ENCODE results near the gene EFNA3. TPM values are rescaled to one million over a fixed set of nuclear protein-coding genes. Genes with fewer than 3 reads are reported as not detected.
A peak's percentile ranks its signal among the peaks of the same experiment; 100 is the strongest.

EFNA3 gene
- total and polyA plus RNA-seq, 9 of the 15 experiments (the other 6 are each of a cell fraction or from before 2014, with no cell fraction given) = 0.59 to 7.9 (median 4.7) TPM

DNA sequence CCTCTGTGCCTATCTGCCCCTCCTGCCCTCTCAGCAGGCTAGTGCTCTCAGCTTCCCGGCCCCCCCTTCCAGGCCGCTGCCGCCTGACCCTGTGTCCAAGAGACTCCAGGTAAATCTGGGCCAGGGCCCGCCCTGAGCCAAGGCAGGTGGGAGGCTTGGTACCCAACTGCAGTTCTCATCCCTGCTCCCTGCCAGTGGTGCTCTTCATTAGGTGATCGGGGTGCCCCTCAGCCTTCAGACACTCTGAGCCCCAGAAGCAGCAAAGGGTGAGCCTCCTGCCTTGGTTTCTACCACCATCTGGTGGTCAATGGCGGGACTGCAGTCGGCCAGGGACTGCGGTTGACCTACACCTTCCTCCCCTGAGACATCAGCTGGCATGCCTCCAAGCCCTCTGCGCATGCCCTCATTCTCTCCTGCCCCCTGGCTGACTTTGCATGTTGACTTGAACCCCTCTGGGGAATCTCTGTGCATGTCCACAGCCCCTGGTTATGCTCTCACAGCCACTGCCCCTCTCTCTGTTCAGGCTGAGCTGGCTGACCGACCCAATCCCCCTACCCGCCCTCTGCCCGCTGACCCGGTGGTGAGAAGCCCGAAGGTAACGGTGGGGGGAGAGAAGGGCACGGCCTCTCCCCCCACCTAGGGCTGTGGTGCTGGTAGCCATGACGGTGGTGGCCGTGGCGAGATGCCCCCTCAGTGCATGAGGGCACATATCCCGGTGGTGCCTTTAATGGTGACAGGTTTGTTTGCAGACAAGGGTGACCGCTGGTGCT is 17.1 kb upstream of the EFNA3 start:
- peak; percentile 71 for ATAC-seq
- BruUV-seq (replicated peaks) = no TSS peak
- in situ Hi-C loops (cut with MboI) (loop anchor here (5.0 kb wide), 1 partner anchor 104 kb away; the partner anchor contains the start of gene PBXIP1), intact Hi-C loops (cut with micrococcal nuclease) (loop anchor here (1.0 to 5.0 kb wide), 5 partner anchors 16 to 503 kb away; partner anchors contain the start of genes CKS1B, SHC1 and UBE2Q1)
- Histone ChIP-seq H4K20me1 (replicated peaks; ENCODE audit: control insufficient read depth, insufficient read depth, low read length) (no peaks in the 10 kb centered on the region; the same call in 1 of the 2 replicates), H3K4me2 (ENCODE audit: insufficient read depth, low read length) (no peak overlapping the region), H3K9me1 (ENCODE audit: control insufficient read depth, insufficient read depth, low read length) (peaks cover 7% of the 10 kb centered on the region), H3K9ac (ENCODE audit: insufficient read depth in 1 of 2, low read depth in 2 of 2, low read length in 2 of 2) (peak overlapping the region in 1 of 2 experiments; percentile 8; a peak in 1 of 4 replicates), H3K9me3 (replicated peaks; ENCODE audit: control insufficient read depth, insufficient read depth, low read depth, low read length) (no peaks in the 10 kb centered on the region), H3K27me3 (ENCODE audit: control insufficient read depth in 2 of 2, insufficient read depth in 2 of 2, low read length in 2 of 2) (no peaks in the 10 kb centered on the region), H3K36me3 (ENCODE audit: control insufficient read depth, insufficient read depth, low read length) (peaks cover 41% of the 10 kb centered on the region; the same call in 2 of the 3 replicates), H3K4me1 (replicated peaks in 1 of 2; ENCODE audit: control insufficient read depth in 2 of 2, insufficient read depth in 2 of 2, low read length in 2 of 2) (peaks cover 25 to 55% of the 10 kb centered on the region in 2 experiments), H2AFZ (ENCODE audit: low read depth, low read length) (no peak overlapping the region), H3K4me3 (no peak overlapping the region), H3K27ac (ENCODE audit: extremely low read depth, low read depth, low read length) (no peak overlapping the region), H3K79me2 (ENCODE audit: control insufficient read depth, insufficient read depth, low read length) (peaks cover 9% of the 10 kb centered on the region; the same call in 2 of the 3 replicates)
- DNase-seq (ENCODE audit: extremely low read depth in 1 of 4, low spot score in 3 of 4) = peak; percentile 77 to 93 (median 84)
- 50% methylated on average over 20 of the region's 21 CpGs for WGBS (ENCODE audit: insufficient coverage, low coverage, missing lambda C conversion rate)
- FAIRE-seq = peak; percentile 99
- ChIA-PET CTCF (ENCODE audit: low intra/inter-chr PET ratio) (interaction anchor here (0.6 to 4.0 kb wide), 11 partner anchors 16 to 583 kb away, joined by 3 to 153 read pairs (median 4); partner anchors contain the start of genes EFNA3 and UBE2Q1), POLR2A (interaction anchor here (0.6 to 1.4 kb wide), 6 partner anchors 23 to 883 kb away, joined by 3 to 4 read pairs (median 3); partner anchors contain the start of gene FLAD1)
- TF ChIP-seq DACH1 (IDR thresholded peaks at IDR 0.05; ENCODE audit: partially characterized antibody) (peak; percentile 41), PTTG1 (tag; IDR thresholded peaks at IDR 0.05; ENCODE audit: low read depth) (no peak), ZNF263 (CRISPR knock-in tag; IDR thresholded peaks at IDR 0.05; ENCODE audit: borderline replicate concordance) (peak; percentile 58; the same call in 1 of the 2 replicates), ZNF23 (CRISPR knock-in tag; IDR thresholded peaks at IDR 0.05) (no peak)
- TF ChIP-seq, protein P1, sequence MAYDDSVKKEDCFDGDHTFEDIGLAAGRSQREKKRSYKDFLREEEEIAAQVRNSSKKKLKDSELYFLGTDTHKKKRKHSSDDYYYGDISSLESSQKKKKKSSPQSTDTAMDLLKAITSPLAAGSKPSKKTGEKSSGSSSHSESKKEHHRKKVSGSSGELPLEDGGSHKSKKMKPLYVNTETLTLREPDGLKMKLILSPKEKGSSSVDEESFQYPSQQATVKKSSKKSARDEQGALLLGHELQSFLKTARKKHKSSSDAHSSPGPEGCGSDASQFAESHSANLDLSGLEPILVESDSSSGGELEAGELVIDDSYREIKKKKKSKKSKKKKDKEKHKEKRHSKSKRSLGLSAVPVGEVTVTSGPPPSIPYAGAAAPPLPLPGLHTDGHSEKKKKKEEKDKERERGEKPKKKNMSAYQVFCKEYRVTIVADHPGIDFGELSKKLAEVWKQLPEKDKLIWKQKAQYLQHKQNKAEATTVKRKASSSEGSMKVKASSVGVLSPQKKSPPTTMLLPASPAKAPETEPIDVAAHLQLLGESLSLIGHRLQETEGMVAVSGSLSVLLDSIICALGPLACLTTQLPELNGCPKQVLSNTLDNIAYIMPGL (CRISPR knock-in tag; IDR thresholded peaks at IDR 0.05) = no peak
- TF ChIP-seq, protein P2, sequence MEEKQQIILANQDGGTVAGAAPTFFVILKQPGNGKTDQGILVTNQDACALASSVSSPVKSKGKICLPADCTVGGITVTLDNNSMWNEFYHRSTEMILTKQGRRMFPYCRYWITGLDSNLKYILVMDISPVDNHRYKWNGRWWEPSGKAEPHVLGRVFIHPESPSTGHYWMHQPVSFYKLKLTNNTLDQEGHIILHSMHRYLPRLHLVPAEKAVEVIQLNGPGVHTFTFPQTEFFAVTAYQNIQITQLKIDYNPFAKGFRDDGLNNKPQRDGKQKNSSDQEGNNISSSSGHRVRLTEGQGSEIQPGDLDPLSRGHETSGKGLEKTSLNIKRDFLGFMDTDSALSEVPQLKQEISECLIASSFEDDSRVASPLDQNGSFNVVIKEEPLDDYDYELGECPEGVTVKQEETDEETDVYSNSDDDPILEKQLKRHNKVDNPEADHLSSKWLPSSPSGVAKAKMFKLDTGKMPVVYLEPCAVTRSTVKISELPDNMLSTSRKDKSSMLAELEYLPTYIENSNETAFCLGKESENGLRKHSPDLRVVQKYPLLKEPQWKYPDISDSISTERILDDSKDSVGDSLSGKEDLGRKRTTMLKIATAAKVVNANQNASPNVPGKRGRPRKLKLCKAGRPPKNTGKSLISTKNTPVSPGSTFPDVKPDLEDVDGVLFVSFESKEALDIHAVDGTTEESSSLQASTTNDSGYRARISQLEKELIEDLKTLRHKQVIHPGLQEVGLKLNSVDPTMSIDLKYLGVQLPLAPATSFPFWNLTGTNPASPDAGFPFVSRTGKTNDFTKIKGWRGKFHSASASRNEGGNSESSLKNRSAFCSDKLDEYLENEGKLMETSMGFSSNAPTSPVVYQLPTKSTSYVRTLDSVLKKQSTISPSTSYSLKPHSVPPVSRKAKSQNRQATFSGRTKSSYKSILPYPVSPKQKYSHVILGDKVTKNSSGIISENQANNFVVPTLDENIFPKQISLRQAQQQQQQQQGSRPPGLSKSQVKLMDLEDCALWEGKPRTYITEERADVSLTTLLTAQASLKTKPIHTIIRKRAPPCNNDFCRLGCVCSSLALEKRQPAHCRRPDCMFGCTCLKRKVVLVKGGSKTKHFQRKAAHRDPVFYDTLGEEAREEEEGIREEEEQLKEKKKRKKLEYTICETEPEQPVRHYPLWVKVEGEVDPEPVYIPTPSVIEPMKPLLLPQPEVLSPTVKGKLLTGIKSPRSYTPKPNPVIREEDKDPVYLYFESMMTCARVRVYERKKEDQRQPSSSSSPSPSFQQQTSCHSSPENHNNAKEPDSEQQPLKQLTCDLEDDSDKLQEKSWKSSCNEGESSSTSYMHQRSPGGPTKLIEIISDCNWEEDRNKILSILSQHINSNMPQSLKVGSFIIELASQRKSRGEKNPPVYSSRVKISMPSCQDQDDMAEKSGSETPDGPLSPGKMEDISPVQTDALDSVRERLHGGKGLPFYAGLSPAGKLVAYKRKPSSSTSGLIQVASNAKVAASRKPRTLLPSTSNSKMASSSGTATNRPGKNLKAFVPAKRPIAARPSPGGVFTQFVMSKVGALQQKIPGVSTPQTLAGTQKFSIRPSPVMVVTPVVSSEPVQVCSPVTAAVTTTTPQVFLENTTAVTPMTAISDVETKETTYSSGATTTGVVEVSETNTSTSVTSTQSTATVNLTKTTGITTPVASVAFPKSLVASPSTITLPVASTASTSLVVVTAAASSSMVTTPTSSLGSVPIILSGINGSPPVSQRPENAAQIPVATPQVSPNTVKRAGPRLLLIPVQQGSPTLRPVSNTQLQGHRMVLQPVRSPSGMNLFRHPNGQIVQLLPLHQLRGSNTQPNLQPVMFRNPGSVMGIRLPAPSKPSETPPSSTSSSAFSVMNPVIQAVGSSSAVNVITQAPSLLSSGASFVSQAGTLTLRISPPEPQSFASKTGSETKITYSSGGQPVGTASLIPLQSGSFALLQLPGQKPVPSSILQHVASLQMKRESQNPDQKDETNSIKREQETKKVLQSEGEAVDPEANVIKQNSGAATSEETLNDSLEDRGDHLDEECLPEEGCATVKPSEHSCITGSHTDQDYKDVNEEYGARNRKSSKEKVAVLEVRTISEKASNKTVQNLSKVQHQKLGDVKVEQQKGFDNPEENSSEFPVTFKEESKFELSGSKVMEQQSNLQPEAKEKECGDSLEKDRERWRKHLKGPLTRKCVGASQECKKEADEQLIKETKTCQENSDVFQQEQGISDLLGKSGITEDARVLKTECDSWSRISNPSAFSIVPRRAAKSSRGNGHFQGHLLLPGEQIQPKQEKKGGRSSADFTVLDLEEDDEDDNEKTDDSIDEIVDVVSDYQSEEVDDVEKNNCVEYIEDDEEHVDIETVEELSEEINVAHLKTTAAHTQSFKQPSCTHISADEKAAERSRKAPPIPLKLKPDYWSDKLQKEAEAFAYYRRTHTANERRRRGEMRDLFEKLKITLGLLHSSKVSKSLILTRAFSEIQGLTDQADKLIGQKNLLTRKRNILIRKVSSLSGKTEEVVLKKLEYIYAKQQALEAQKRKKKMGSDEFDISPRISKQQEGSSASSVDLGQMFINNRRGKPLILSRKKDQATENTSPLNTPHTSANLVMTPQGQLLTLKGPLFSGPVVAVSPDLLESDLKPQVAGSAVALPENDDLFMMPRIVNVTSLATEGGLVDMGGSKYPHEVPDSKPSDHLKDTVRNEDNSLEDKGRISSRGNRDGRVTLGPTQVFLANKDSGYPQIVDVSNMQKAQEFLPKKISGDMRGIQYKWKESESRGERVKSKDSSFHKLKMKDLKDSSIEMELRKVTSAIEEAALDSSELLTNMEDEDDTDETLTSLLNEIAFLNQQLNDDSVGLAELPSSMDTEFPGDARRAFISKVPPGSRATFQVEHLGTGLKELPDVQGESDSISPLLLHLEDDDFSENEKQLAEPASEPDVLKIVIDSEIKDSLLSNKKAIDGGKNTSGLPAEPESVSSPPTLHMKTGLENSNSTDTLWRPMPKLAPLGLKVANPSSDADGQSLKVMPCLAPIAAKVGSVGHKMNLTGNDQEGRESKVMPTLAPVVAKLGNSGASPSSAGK (IDR thresholded peaks at IDR 0.05) = no peak
